Body of pancreas (tissue), 4 donors: ENCODE measurements around the gene CTNNA2. TPM values are rescaled to one million over a fixed set of nuclear protein-coding genes. Genes with fewer than 3 reads are reported as not detected.

Experiments
- ATAC-seq: fragments of 150-250 bp; one replicate; pipeline ENCODE4 v1.9.1; 2016
- DNase-seq, 4 donors: peaks; one replicate each; pipeline ENCODE4 v3.0.0-alpha.2; 2019
- H3K27ac ChIP-seq, 4 donors: fragments of 200-600 bp; sonication (generic); 1 replicate in 3 of 4; 2 replicates in 1 of 4; pipeline versions ENCODE4 v1.5.1 to v1.6.1; 2016 to 2019; ENCODE audit warnings: mild to moderate bottlenecking in 1 of 4, mixed read lengths in 1 of 4, moderate library complexity in 1 of 4
- H3K27me3 ChIP-seq, 2 donors: fragments of 200-600 bp; sonication (generic); one replicate each; pipeline ENCODE4 v1.6.0; 2016; ENCODE audit warnings: mild to moderate bottlenecking in 1 of 2
- H3K36me3 ChIP-seq, 2 donors: fragments of 200-600 bp; sonication (generic); replicated peaks in 1 of 2; 2 replicates each; pipeline ENCODE4 v1.5.1; 2016; ENCODE audit warnings: low read depth in 2 of 2; ENCODE audit not compliant: insufficient read depth in 1 of 2
- H3K4me1 ChIP-seq: fragments of 200-600 bp; sonication (generic); one replicate; pipeline ENCODE4 v1.6.0; 2016
- H3K4me3 ChIP-seq, 2 donors: fragments of 200-600 bp; sonication (generic); 1 replicate in 1 of 2; 2 replicates in 1 of 2; pipeline ENCODE4 v1.5.1; 2016 to 2019
- H3K9me3 ChIP-seq, 3 donors: fragments of 200-600 bp; sonication (generic); 1 replicate in 2 of 3; 2 replicates in 1 of 3; pipeline ENCODE4 v1.5.1; 2016
- POLR2A ChIP-seq, 3 donors: fragments of 450-650 bp; IDR thresholded peaks; one replicate each; pipeline ENCODE4 v1.6.1; 2016; ENCODE audit warnings: antibody characterized with exemption in 3 of 3, mild to moderate bottlenecking in 2 of 3
- WGBS, 2 donors: methylation state at CpG; one replicate each; pipeline ENCODE4 v1.1.5; 2017; 5-methylcytosine and 5-hydroxymethylcytosine counted together
- intact Hi-C: fragments of 100-400 bp; cut with DNase I; formaldehyde crosslinking; loops from one replicate; pipeline ENCODE4 v1.15.1; 2023
- total RNA-seq, 2 donors: library from RNA; depleted of rRNA; stranded (reverse); fragments of >200 nt; gene quantifications; one replicate each; pipeline ENCODE4 v1.1.0, GENCODE V29; 2016
- TF ChIP-seq, protein P1 (sequence below), 7 experiments: fragments of 450-650 bp in 4 of 7; fragments of 200-600 bp in 3 of 7; sonication (generic) in 3 of 7; IDR thresholded peaks; one replicate each; pipeline ENCODE4 v1.5.1; 2016 to 2019; ENCODE audit warnings: antibody characterized with exemption in 7 of 7

The CTNNA2 gene
- total RNA-seq, 2 donors from 2014 or later: 0.52 to 29.3 TPM

DNA sequence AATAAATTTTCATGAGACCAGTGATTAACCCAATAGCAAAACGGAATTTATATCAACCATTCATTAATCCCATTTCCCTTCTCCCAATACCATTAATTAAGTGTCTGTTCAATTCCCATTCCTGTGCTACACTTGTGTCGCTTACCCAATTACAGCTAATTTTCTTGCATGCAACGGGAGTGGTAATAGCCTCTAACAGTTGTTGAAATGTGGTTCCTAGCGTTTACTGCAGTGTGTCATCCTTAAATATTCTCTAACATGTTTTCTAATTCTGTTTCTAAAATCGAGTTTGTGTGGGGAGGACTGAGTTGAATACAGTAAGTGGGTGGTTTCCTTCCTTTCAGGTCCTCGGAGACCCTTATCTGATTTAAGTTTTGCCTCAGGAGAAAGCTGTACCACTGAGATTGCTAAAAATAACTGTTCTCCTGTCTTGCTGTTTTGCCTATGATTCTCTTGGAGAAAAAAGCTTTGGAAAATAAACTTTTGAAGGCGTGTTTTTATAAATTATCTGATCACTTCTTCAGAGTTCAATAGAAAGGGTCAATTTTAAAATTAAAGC lies 851.0 kb downstream of the CTNNA2 start:
- Histone ChIP-seq H3K36me3 (no peaks in the 10 kb centered on the region), H3K4me3 (no peak overlapping the region), H3K27ac (no peak overlapping the region), H3K9me3 (no peaks in the 10 kb centered on the region), H3K4me1 (no peaks in the 10 kb centered on the region), H3K27me3 (no peaks in the 10 kb centered on the region)
- intact Hi-C loops: no loop called here
- no peak for DNase-seq
- TF ChIP-seq, protein P1, sequence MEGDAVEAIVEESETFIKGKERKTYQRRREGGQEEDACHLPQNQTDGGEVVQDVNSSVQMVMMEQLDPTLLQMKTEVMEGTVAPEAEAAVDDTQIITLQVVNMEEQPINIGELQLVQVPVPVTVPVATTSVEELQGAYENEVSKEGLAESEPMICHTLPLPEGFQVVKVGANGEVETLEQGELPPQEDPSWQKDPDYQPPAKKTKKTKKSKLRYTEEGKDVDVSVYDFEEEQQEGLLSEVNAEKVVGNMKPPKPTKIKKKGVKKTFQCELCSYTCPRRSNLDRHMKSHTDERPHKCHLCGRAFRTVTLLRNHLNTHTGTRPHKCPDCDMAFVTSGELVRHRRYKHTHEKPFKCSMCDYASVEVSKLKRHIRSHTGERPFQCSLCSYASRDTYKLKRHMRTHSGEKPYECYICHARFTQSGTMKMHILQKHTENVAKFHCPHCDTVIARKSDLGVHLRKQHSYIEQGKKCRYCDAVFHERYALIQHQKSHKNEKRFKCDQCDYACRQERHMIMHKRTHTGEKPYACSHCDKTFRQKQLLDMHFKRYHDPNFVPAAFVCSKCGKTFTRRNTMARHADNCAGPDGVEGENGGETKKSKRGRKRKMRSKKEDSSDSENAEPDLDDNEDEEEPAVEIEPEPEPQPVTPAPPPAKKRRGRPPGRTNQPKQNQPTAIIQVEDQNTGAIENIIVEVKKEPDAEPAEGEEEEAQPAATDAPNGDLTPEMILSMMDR (IDR thresholded peaks at IDR 0.05): no peak
- TF ChIP-seq POLR2A (IDR thresholded peaks at IDR 0.05): no peak
- ATAC-seq: no peak
- WGBS, 2 donors: 27 to 30% methylated on average over 7 of the region's 7 CpGs

DNA sequence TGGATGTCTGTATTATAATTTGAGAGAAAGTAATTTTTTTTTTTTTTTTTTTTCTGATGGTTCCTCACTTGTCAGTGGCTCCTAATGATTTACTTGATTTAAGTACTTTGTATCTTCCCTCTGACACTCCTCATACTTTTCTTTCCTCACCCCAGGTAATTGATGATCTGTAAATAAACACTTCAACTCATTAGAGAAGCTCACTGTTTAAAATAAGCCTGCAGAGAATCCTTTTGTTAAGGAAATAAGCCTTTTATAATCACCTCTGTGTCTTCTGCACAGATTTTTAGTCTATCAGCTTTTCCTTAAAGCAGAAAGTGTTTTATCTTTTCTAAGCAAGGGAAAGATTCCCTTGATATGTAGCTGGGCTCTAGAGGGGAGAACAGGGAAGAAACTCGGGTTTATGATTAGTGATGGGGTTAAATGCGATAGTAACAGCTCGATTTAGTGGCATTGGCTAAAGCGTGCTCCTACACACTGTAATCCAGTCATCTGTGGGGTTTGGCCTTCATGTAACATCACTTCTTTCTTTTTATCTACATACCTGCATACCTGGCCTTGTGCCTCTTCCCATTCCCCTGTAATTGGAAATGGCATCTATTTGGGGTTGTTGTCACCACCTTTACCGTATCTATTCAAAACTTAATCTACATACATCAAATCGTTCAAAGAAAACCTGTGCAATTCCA lies 851.8 kb downstream of the CTNNA2 start:
- intact Hi-C loops: no loop called here
- H3K27ac ChIP-seq: no peak overlapping the region
- no peak for ATAC-seq
- H3K4me1 ChIP-seq: no peaks in the 10 kb centered on the region
- no peak for DNase-seq
- TF ChIP-seq POLR2A (IDR thresholded peaks at IDR 0.05): no peak
- TF ChIP-seq, protein P1 (IDR thresholded peaks at IDR 0.05): no peak
- WGBS, 2 donors: 34 to 40% methylated on average over 6 of the region's 6 CpGs
- no peaks in the 10 kb centered on the region for H3K9me3 ChIP-seq
- H3K27me3 ChIP-seq: no peaks in the 10 kb centered on the region
- no peak overlapping the region for H3K4me3 ChIP-seq
- H3K36me3 ChIP-seq: no peaks in the 10 kb centered on the region

DNA sequence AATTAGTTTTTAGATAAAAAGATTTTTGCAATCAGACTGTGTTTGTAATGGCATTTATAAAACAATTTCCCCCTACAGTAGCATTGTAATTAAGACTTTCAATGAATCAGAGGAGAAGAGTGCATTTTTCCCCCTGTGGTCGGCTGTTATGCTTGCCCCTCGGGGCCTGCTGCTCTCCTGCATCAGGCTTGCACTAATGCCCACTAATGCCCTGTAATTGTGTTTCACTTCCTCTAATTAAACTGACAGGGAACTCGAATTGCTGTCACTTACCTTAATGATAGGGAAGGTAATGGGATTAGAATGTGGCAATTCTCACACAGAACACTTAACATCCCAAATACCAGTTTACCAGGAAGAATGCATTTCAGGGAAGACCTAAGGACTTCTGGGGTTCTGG lies 852.9 kb downstream of the CTNNA2 start:
- 23 to 32% methylated on average over 3 of the region's 3 CpGs for WGBS, 2 donors
- intact Hi-C loops: no loop called here
- no peaks in the 10 kb centered on the region for H3K4me1 ChIP-seq
- ATAC-seq: no peak
- TF ChIP-seq POLR2A (IDR thresholded peaks at IDR 0.05): no peak
- TF ChIP-seq, protein P1 (IDR thresholded peaks at IDR 0.05): no peak
- H3K36me3 ChIP-seq: no peaks in the 10 kb centered on the region
- H3K9me3 ChIP-seq: no peaks in the 10 kb centered on the region
- no peaks in the 10 kb centered on the region for H3K27me3 ChIP-seq
- H3K27ac ChIP-seq: no peak overlapping the region
- no peak for DNase-seq
- H3K4me3 ChIP-seq: no peak overlapping the region

DNA sequence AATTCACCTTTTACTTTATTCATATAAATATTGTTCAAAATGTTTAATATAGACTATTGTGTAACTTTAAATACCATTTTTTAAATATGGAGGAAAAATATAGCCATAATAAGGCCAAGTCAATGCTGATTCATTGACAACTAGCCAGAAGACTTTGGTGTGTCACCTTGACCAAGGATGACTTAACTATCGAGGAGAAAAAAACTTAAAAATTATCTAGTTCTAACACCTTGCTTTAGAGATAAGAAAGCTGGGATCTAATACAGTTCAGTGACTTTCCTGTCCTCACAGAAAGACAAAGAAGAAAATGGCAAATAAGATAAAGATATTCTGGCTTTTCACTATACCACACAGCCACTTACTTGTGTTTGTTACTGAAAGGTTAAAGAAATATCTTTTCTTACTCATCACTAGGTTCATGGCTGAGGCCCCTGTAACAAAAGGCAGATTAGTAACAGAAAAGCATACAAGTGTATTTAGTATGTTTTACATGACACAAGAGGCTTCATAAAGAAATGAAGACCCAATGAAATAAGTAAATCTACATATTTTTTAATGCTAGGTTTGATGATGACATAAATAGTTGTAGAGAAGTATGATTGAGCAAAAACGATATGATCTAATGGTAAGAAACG lies 857.6 kb downstream of the CTNNA2 start:
- DNase-seq: no peak
- intact Hi-C loops: no loop called here
- Histone ChIP-seq H3K36me3 (no peaks in the 10 kb centered on the region), H3K4me1 (no peaks in the 10 kb centered on the region), H3K4me3 (no peak overlapping the region), H3K27me3 (no peaks in the 10 kb centered on the region), H3K9me3 (no peaks in the 10 kb centered on the region), H3K27ac (no peak overlapping the region)
- no peak for ATAC-seq
- WGBS, 2 donors: 43 to 49% methylated on average over 3 of the region's 3 CpGs
- TF ChIP-seq, protein P1 (IDR thresholded peaks at IDR 0.05): no peak
- TF ChIP-seq POLR2A (IDR thresholded peaks at IDR 0.05): no peak
